PFSK-1 (cell line): Measurements from ENCODE around the gene FETUB.

Source experiments
- FOXP2 ChIP-seq: optimal IDR thresholded peaks from 2 replicates; pipeline ENCODE3; 2011; ENCODE audit warnings: borderline replicate concordance, control low read depth, inconsistent platforms; ENCODE audit not compliant: insufficient read depth; ENCODE audit errors: extremely low read length, extremely low read depth
- POLR2AphosphoS5 ChIP-seq: IDR thresholded peaks from 2 replicates; pipeline ENCODE4 v1.6.1; 2012; ENCODE audit warnings: low read depth, mild to moderate bottlenecking, control low read depth, low read length, moderate library complexity
- REST ChIP-seq, 2 experiments: IDR thresholded peaks; 2 replicates each; pipeline versions ENCODE4 v1.6.1 to v1.8.0; 2011 to 2012; ENCODE audit warnings: low read depth in 2 of 2, low read length in 2 of 2, control low read depth in 1 of 2, inconsistent platforms in 1 of 2, mild to moderate bottlenecking in 1 of 2, moderate library complexity in 1 of 2; ENCODE audit not compliant: insufficient read depth in 1 of 2
- SIN3A ChIP-seq: IDR thresholded peaks from 2 replicates; pipeline ENCODE4 v1.6.1; 2012; ENCODE audit warnings: mild to moderate bottlenecking, low read length, moderate library complexity, borderline replicate concordance; ENCODE audit not compliant: insufficient read depth
- TAF1 ChIP-seq: IDR thresholded peaks from 2 replicates; pipeline ENCODE4 v1.6.1; 2012; ENCODE audit warnings: low read length, control low read depth, borderline replicate concordance; ENCODE audit not compliant: insufficient read depth

FETUB gene

GRCh38 chr3:186664506-186664905 is 24.3 kb downstream of the FETUB start:
- TF ChIP-seq SIN3A, result no peak
- no peak for TF ChIP-seq POLR2AphosphoS5
- TF ChIP-seq FOXP2, result no peak
- TF ChIP-seq REST (IDR thresholded peaks at IDR 0.05; ENCODE audit: insufficient read depth in 1 of 2, low read depth in 2 of 2, low read length in 2 of 2), result no peak
- no peak for TF ChIP-seq TAF1

- TF ChIP-seq TAF1, result no peak
- no peak for TF ChIP-seq REST (IDR thresholded peaks at IDR 0.05; ENCODE audit: insufficient read depth in 1 of 2, low read depth in 2 of 2, low read length in 2 of 2)
- no peak for TF ChIP-seq POLR2AphosphoS5
- no peak for TF ChIP-seq FOXP2
- TF ChIP-seq SIN3A, result no peak
These were observed 25.5 kb downstream of the FETUB start, which contains the start of gene HRG for GRCh38 chr3:186665625-186666188. TSS of gene HRG (plus strand) at chr3:186666014. CDS start at chr3:186666032, 18 bp downstream.

GRCh38 chr3:186668426-186668825 is 28.2 kb downstream of the FETUB start:
- TF ChIP-seq FOXP2 (no peak), POLR2AphosphoS5 (no peak), REST (IDR thresholded peaks at IDR 0.05; ENCODE audit: insufficient read depth in 1 of 2, low read depth in 2 of 2, low read length in 2 of 2) (no peak), TAF1 (no peak), SIN3A (no peak)

- TF ChIP-seq SIN3A, result no peak
- no peak for TF ChIP-seq TAF1
- TF ChIP-seq REST (IDR thresholded peaks at IDR 0.05; ENCODE audit: insufficient read depth in 1 of 2, low read depth in 2 of 2, low read length in 2 of 2), result no peak
These were observed 29.3 kb downstream of the FETUB start for GRCh38 chr3:186669378-186670084.

- TF ChIP-seq SIN3A (no peak), TAF1 (no peak), POLR2AphosphoS5 (no peak), FOXP2 (no peak), REST (IDR thresholded peaks at IDR 0.05; ENCODE audit: insufficient read depth in 1 of 2, low read depth in 2 of 2, low read length in 2 of 2) (no peak)
These were observed 30.0 kb downstream of the FETUB start for GRCh38 chr3:186670155-186670554.
